GM13977 (cell line): ENCODE measurements around the gene COL27A1.

ENCODE experiments used
- DNase-seq: peaks from one replicate; pipeline ENCODE4 v3.0.0; 2012; ENCODE audit warnings: low spot score
- in situ Hi-C: fragments of 300-500 bp; cut with MboI; formaldehyde crosslinking; loops from one replicate; pipeline ENCODE4 v1.12.0; 2022; ENCODE audit warnings: low sequenced_read_pairs, low pct_unique_long_range_greater_than_20kb, mixed read lengths, inconsistent platforms; ENCODE audit not compliant: unreplicated experiment
- TF ChIP-seq, protein P1 (sequence below): IDR thresholded peaks from 2 replicates; pipeline ENCODE4 v1.5.1; 2012; ENCODE audit warnings: mild to moderate bottlenecking, control low read depth; ENCODE audit not compliant: insufficient read depth; ENCODE audit errors: extremely low read depth, missing control alignments

Gene COL27A1

DNA sequence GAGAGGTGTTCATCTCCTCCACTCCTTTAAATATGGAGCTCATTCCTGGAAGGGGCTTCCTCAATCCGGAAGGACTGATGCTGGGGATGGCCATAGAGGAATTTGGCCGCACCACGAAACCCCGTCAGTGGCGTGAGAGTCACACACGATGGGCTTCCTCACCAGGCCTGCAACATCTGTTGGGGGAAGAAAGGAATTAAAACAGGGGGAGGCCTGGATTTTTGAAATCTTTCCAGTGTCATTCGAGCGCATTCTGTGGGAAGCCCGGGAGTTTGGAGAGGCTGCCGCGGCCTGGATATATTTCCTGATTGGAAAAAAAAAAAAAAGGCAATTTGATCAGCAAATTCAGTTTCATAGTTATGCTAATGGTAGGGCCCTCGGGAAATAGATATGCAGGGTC, 91.2 kb downstream of the COL27A1 start:
- no peak for DNase-seq
- TF ChIP-seq, protein P1, sequence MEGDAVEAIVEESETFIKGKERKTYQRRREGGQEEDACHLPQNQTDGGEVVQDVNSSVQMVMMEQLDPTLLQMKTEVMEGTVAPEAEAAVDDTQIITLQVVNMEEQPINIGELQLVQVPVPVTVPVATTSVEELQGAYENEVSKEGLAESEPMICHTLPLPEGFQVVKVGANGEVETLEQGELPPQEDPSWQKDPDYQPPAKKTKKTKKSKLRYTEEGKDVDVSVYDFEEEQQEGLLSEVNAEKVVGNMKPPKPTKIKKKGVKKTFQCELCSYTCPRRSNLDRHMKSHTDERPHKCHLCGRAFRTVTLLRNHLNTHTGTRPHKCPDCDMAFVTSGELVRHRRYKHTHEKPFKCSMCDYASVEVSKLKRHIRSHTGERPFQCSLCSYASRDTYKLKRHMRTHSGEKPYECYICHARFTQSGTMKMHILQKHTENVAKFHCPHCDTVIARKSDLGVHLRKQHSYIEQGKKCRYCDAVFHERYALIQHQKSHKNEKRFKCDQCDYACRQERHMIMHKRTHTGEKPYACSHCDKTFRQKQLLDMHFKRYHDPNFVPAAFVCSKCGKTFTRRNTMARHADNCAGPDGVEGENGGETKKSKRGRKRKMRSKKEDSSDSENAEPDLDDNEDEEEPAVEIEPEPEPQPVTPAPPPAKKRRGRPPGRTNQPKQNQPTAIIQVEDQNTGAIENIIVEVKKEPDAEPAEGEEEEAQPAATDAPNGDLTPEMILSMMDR = no peak
- in situ Hi-C loops = no loop called here

DNA sequence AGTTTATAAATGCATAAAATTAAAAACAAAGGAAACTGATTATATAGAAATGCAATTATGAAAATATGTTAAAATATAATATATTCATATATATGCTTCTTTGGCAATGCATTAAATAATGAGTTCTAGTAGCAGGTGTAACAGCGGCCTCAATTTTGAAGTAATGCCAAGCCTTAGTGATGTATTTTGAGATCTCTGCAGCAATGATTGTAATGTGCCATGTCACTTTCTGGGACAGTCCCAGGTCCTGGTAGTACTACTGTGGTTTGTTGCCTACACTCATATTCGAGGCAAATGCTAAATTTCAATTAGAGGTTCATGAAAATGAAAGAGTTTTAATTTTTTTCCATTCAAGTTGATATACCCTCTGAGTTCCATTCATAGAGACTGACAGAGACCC, 91.7 kb downstream of the COL27A1 start:
- no peak for DNase-seq
- in situ Hi-C loops = no loop called here
- TF ChIP-seq, protein P1 = no peak

DNA sequence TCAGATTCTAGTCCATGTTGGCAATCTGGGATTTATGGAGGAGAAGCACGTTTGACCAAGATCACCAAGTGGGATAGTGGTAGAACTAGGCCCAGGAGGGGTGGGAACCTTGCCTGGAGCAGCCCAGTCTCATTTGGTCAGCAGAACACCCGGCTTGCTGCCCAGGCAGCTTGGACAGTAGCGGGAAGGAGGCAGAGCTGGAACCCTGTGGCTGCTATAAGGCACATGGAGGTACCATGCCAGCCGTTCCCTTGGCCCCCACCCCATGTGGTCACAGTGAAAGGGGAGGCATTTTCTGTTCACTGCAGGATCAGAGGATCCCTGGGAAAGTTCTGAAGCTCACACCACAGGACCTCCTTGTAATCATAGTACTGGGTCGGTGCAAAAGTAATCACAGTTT, 92.2 kb downstream of the COL27A1 start:
- no peak for DNase-seq
- TF ChIP-seq, protein P1 = no peak
- in situ Hi-C loops = no loop called here

DNA sequence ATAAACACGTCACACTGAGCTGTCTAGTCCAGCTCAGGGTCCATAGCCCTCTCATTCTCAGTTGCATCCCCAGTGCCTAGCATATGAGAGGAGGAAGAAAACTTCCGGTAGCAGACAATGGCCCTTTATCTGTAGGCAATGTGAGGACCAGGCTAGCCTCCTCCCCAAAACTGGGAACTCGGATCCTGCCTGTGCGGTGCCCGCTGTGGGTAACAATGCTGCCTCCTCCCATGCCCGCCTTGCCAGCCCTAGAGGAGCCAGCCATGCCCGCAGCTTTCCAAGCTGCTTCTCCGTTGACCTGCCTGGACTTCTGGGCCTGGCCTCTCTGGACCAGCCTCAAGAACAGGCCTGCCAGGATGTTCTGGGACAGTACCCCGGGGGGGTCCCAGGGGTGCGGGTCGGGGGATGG, 93.0 kb downstream of the COL27A1 start:
- DNase-seq = no peak
- TF ChIP-seq, protein P1 = no peak
- in situ Hi-C loops = no loop called here

DNA sequence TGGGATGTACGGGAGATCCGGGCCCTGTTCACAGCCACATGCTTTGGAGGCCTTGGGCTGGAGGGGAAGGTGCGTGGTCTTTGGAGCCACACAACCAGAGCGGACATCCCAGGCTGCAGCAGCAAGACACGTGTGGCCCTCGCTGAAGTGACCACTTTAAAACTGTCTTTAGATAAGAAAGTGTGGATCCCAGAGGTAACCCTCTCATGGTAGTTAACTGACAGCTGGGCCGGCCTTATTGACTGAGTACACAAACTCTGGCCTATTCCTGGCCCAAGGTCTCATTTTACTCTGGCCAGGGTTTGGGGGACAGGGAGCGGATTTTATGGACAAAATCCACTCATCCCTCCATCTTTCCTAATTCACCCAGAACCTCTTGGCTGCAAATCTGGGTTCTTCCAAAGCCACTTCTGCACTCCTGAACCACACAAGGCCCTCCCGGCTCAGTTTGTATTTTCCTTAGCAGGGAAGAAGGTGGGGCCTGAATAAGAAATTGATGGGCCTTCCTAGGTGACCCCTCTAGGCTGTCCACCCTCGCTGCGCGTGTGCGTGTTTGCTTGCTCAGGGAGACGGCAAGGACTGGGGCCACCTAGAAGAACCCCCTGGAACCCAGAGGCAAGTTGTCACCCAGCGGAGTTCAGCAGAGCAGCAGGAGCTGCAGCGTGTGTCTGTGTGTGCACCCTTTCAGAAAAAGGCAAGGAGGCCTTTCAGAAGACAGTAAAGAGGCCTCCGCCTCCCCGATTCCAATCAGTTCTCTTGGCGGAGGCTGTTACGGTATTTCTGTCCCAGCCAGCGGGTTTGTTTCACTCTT, 94.3 kb downstream of the COL27A1 start:
- in situ Hi-C loops = no loop called here
- TF ChIP-seq, protein P1 = no peak

DNA sequence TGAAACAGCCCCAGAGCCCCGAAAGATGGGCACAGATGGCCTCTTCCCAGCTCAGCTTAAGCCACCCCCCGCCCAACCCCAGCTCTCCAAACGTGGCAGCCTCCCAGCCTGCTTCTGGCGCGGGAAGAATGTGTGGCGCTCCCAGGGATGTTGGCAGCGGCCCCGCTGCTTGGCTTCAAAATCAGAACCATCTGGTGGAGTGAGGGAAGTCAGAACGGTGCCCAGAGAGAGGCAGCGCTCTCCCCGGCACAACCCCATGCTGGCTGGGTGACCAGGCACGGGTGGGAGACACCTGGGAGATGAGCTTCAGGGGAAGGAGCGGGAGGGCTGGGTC, 94.9 kb downstream of the COL27A1 start:
- TF ChIP-seq, protein P1 = no peak
- DNase-seq = no peak
- in situ Hi-C loops = no loop called here

More for the DNA sequence above, 94.3 kb downstream of the COL27A1 start:
- no peak for DNase-seq
